NCI-H2227 (cell line): ENCODE results near the gene SUN1.
"Not testable (repeated sequence)": the region's sequence is repeated elsewhere in the genome, so short reads cannot be mapped to it uniquely, and the experiment has no call there.

Source experiments
- DNase-seq: peaks from one replicate; lab custom pipeline; 2025; ENCODE audit not compliant: unreplicated experiment; lab: John Stamatoyannopoulos, UW

The SUN1 gene

DNA sequence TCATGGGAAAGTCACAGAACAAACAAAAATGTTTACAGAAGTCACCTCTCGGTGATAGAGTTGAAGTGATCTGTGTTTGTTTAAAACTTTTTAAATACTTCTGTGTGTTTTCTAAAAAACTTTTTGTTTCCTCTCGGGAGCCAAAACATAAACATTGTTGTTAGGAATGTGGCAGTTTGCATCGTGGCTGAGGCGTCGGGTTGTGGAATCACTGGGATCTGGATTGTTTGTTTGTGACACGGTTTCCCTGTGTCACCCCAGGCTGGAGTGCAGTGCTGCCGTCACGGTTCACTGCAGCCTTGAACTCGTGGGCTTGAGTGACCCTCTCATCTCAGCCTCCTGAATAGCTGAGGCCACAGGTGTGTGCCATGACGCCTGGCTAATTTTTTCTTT is 29.0 kb upstream of the SUN1 start:
- no peak for DNase-seq

DNA sequence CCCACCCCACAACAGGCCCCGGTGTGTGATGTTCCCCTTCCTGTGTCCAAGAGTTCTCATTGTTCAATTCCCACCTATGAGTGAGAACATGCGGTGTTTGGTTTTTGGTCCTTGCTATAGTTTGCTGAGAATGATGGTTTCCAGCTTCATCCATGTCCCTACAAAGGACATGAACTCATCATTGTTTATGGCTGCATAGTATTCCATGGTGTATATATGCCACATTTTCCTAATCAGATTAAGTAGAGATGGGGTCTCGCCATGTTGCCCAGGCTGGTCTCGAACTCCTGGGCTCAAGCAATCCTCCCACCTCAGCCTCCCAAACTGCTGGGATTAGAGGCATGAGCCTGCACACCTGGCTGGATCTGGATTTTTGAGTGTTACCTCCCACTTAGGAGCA is 28.5 kb upstream of the SUN1 start:
- not testable (repeated sequence) for DNase-seq

DNA sequence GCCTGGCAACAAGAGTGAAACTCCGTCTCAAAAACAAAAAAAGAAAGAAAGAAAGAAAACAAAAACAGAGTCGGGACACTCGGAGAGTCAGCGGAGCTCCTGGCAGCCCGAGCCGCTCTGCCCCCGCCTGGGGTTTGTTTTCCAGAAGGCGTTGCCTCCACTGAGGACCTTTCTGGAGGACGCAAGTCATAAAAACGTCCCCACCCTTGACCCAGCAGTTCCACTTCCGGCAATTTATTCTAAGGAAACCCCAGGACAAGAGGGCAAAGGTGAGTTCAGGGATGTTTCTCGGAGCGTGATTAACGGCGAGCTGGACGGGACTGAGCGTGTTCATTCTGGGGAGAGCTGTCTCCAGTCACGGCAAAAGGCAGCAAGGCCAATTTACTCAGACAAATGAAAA is 27.0 kb upstream of the SUN1 start:
- DNase-seq: no peak

DNA sequence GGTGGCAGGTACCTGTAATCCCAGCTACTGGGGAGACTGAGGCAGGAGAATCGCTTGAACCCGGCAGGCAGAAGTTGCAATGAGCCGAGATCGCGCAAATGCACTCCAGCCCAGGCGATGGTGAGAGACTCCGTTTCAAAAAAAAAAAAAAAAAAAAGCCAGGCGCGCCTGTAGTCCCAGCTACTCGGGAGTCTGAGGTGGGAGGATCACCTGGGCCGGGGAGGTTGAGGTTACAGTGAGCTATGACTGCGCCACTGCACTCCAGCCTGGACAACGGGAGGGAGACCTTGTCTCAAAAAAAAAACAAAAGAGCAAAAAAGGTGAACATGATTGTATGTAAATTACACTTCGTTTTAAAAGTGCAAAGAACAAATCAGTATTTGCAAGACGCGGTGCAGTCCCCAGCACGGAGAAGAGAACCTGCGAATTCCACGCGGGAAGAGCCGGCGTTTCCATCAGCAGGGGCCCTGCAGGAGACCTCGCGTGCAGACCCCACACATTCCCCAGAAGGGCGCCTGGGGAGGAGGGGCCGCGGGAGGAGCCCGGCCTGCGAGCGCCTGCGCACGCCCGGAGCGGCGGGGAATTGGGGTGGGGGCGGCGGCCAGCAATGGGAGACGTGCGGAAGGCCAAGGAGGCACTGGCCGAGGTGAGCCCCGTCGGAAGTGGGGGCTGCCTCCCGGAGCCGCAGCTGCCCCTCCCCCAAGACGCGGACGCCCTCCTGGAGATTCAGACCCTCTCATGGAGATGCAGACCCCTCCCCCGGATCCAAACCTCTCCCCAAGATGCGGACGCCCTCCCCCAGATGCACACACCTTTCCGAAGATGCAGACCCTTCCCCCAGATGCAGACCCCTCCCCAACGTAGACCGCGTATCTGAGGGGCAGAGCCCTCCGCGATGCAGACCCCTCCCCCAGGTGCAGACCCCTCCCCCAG is 16.7 kb upstream of the SUN1 start:
- peak; percentile 83 for DNase-seq

DNA sequence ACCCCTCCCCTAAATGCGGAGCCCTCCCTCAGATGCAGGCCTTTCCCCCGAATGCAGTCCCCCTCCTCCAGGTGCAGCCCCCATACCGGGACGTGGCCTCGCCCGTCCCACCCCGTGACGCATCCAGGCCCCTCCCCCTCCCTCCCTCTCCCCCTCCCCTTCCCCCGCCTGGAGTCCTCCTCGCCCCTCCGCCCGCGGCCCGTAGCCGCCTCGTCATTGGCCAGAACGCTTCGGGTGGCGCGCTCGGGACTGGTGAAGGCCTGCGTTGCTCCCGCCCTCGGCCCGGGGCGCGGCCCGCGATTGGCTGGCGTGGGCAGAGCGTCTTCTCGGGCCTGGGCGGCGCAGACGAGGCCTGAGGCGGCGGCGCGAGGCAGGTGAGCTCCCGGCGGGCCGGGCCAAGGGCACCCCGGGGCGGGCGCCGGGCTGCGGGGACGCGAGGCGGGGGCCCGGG is 16.0 kb upstream of the SUN1 start:
- peak; percentile 98 for DNase-seq

DNA sequence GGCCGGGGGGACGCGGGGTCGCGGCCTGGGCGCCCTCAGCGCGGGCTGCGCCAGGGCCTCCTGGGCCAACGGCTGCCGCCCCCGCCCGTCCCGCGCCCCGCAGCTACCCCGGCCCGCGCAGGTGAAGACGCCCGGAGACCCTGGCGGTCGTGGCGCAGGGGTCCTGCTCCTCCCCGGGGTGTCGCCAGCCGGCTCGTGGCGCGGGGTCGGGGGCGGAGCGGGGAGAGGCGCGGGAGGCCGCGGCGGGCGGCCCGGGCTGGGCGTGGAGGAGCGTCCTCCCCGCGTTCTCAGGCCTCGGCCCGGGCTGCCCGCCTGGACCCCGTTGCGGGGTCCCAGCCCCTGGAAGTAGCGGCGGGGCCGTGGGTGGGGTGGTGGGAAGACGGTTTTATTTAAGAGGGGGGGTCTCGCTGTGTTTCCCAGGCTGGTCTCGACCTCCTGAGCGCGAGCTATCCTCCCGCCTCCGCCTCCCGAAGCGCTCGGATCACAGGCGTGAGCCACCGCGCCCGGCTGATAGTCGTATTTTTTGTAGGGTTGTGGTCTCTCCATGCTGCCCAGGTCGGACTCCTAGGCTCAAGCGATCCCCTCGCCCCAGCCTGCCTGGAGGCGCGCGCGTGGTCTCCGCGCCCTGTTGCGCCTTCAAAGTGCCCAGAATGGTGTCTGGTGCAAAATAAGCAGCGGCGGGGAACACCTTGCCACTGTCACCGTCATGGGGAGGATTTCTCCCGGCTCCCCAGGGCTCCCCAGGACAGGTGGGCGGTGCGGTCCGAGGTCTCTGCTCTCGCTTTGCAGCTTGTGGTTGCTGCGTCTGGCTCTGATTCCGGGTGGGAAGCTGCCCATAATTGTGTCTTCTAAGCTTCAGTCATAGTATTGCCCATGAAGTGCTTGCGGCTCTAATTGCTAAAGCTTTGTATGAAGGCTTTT is 15.3 kb upstream of the SUN1 start:
- DNase-seq: peak; percentile 35

DNA sequence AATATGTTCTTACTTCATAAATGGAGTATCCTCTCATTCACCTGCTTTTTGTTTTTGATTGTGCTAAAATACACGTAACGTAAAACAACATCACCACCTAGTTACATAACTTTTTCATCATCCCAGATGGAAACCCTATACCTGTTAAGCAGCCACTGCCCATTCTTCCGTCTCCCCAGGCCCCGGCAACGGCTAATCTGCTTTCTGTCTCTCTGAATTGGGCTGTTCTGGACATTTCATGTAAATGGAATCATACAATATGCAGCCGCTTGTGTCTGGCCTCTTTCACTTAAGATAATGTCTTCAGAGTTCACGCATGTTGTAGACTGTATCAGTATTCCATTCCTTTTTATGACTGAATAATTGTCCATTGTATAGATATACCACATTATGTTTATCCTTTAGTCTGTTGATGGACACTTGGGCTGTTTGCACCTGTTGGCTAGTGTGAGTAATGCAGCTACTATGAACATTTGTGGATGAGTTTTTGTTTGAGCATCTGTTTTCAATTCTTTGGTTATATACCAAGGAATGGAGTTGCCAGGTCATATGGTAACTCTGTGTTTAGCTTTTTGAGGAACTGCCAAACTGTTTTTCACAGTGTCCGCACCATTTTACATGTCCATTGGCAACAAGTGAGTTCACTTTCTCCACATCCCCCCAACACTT is 14.1 kb upstream of the SUN1 start:
- no peak for DNase-seq

DNA sequence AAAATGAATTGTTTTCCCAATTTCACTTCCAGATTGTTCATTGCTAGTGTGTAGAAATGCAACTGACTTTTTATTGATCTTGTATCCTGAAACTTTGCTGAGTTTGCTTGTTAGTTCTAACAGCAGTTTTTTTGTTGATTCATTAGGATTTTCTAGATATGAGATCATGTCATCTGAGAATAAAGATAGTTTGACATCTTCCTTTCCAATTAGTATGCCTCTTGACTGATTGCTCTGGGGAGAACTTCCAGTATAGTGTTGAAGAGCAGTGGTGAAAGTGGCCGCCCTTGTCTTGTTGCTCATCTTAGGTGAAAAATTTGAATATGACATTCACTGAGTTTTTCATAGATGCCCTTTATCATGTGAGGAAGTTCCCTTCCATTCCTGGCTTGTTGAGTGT is 11.9 kb upstream of the SUN1 start:
- DNase-seq: no peak

DNA sequence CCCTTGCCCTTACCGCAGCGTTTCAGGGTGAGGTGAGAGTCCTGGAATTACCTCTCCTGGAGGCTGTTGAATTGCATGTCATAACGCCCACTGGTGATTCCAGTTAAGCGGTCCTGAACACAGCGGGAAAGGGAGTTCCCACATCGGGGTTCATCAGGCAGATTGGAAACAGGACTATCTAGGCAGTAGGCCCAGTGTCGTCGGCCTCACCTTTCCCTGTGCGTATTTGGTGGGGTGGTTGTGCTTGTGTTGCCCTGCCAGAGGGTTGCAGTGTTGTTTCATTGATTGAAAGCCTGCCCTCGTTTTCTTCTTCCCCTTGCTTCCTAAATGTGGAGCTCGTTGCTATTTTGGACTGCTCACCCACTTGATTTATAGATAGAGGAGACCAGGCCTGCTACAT is 10.6 kb upstream of the SUN1 start:
- DNase-seq: peak; percentile 25

DNA sequence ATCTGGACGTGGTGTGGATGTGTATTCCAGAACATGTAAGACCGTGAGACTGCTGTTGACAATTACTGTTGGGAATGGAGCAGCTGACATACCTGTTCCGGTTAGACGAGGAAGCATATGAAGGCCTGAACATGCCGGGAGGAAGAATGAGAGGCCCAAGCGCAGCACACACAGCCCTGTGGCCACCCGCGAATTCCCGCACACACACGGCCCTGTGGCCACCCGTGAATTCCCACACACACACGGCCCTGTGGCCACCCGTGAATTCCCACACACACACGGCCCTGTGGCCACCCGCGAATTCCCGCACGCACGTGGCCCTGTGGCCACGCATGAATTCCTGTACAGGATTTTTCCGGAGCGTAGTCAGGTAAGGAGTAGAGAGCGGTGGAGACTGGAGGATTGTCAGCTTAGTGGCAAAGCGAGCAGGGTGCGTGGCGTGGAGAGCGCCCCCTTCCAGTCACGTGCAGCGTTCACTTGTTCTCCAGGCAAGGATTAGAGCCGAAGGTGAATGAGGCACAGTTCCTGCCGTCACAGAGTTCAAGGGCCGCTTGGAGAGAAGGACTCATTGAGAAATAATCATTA is 9.5 kb upstream of the SUN1 start:
- no peak for DNase-seq

DNA sequence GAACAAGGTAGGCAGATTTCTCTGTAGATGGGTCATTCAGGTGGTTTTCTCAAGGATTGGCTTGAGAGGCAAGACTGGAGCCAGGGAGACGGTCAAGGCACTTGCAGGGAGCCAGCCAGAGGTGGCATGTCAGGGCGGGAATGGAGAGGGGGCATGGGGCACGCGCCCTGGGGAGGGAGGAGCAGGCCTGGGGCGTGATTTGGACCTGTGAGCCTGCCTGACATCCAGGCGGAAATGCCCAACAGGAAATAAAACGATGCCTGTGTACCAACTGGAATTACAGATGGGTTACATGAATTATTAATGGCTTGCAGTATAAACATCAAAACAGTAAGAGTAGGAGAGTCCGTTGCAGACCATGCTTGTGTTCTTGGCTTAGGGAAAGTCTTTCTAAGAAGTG is 8.6 kb upstream of the SUN1 start:
- no peak for DNase-seq

DNA sequence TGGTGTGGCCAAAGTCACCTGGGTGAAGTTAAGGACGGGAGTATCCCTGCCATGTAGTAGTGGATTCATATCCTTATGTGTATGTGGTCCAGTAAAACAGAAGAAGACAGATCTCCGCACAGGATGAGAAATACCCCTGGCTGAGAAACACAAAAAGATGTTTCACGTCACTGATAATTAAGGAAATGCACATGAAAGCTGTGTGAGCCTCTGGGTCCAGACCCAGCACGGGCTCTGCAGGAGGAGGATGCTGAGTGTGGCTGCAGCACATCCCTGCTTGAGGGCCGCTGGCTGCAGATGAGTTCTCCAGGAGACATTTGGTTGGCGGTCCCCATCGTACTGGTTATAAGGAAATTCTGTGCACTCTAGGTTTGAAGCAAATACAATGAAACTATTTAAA is 8.2 kb upstream of the SUN1 start:
- DNase-seq: no peak

DNA sequence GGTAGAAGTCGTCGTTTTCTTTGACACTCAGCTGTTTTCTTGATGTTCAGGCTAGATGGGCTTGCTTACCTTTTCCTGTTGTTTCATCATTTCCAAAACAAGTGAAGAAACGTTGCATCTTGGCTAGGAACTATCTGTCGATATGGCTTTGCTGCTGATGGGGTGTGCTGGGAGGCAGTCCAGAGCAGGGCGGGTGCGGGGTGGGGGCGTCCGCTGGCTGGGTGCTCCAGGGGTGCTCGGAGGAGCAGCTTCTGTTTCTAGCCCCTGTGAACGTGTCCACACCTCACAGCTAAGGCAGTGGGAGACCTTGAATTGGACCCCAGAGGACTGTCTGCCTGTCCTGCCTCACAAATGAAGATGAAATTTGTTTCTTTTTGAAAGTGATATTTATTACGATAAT is 7.6 kb upstream of the SUN1 start:
- DNase-seq: no peak

DNA sequence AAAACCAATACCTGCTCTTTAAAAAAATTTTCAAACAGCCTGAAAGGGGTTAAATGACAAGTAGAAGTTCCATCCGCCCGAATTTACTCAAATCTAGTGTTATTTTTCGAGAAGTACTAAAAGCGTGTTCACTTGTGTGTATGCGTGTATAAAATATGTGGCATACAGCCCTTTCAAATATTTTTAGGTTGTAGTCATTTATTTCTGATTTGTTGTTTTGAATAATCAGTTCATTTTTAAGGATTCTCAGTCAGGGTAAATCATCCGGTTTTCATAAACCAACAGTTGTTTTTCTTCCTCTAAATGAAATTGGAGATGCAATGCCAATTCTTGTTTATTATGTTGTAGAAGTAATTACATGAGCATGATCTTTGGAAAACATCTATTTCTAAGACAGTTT is 6.9 kb upstream of the SUN1 start:
- DNase-seq: no peak

DNA sequence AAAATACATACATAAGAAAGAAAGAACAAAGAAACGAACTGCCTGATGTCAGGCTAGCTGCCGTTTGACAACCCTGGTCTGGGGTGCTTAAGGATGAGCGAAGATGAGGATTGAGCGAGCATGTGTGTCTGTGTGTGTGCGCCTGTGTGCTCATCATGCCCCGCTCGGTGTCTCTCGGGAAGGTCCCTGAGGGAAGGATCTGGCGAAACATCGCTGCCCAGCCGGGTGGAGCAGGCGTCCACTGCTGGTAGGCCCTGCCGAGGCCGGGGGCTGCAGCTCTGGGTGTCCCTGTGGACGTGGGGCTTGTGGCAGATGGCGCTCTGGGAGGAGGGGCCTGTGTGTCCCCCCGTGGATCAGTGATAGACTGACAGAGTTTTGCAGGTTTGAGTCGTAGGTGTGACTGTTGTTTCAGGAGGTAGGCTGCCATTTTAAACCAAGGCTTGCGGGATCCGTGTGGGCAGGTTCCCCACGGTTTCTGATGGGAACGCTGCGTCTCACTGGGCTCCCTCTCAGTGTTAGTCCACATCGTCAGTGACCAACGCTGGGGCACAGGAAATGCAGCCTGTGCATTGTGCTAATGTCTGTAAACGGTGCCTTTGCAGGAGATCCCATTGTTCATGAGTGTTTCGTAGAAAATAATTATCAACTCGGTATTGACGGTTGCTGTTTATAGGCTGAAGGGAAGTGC is 5.9 kb upstream of the SUN1 start:
- peak; percentile 56 for DNase-seq

DNA sequence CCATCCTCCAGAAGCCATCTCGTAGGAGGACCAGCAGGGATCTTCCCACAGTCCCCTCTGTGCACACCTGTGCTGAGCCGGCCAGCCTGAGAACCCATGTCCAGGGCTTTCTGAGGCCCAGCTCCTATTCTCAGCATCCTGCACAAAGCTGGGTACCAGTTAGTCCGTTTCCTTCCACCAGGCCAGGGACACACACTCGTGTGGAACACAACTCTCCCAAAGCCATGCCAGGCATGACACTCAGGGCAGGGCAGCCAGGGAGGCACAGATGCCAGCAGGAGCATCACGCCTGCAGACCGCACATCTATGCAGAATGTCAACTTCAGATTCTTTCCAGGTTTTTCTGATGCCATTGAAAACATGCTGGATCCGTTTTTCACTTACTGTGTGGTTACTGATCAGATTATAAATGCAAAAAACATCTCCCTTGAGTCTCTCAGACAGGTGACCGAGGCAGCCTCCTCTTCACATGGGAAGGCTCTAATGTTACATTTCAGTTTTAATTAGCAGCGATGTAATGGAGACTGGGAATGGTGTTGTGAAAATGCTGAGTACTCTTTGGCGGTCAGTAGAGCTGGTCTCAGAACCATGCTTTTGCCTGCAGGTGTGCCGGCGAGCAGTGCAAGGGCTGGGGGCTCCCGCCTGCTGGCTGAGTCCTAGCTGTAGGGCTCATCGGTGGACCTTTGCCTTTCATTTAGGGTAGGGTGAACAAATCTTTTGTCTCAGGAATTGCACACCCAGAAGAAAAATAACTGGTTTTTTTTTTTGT is 3.3 kb upstream of the SUN1 start:
- no peak for DNase-seq

DNA sequence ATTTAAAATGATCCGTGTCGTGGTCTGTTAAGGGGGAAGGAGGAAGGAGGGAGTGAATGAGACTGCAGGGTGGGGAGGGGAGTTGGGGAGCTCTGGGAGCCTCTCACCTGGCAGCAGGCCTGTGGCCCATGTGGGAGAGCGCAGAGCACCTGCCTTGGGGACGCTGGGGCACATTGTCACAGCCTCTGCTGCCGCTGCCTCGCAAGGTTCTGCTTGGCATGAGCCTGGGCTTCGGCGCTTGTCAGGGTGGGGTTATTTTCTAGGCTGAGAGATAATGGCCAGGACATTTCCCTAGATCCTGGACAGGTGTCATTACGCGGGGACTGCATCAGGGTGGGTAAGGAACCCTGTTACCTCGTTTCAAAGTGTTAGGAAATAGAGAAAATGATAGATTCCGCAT is 2.2 kb upstream of the SUN1 start:
- no peak for DNase-seq

DNA sequence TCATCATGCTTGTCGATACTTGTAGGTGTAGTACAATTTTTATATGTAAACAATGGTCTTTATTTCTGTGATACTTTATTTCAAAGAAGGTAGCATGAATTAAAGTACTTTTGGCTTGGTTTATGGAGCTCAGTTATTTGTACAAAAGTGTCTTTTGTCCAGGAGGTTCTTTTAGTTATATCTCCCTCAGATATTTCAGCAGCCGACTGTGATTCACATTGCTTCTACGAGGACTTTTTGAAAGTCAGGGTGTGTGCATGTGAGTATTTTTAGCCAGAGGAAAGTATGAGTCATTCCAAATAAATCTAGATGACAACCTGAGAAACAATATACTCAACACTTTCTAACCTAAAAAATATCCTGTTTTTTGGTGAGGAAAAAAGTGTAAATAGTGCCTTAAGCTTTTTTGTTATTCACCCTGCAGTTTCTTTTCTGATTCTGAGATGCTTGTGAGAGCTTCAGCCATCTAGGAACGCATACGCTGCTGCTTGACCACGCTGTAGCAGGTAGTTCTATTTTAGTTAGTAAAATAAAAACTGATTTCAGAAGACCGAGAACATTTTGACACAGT is 595 bp upstream of the SUN1 start:
- no peak for DNase-seq

DNA sequence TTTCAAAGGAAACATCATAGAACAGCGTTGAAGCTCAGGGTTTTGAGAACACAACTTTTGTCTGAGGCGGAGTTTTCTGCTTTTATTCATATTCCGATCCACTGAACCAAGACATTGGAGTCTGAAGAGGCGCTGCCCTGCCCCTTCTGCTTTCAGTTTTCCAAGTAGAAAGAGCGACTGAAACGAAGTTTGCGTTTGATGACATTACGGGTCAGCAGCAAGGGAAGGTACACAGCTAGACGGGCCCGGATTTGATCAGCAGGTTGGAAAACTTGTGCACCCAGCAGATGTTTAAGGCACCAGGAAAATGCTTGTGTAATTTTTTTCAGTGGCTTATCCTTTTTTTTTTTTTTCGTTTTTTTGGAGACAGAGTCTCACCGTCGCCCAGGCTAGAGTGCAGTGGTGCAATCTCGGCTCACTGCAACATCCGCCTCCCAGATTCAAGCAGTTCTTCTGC is 720 bp downstream of the SUN1 start:
- DNase-seq: no peak
